ENCODE measurements around the gene CLPX.
"Not testable (repeated sequence)": the region's sequence is repeated elsewhere in the genome, so short reads cannot be mapped to it uniquely, and the experiment has no call there.

The CLPX gene

DNA sequence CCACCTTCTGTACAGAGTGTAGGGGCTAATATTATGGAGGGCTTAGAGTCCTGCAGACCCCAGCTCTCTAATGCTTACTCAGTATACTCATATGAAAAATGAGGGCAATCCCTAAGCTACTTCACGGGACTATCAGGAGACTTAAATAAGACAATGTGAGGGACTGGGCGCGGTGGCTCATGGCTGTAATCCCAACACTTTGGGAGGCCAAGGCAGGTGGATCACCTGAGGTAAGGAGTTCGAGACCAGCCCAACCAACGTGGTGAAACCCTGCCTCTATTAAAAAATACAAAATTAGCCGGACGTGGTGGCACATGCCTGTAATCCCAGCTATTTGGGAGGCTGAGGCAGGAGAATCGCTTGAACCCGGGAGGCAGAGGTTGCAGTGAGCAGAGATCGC lies 85.3 kb downstream of the CLPX start:
- DNase-seq, result not testable (repeated sequence)

- no peak for DNase-seq
These were observed 85.8 kb downstream of the CLPX start for GRCh38 chr15:65099336-65099735.
